ENCODE measurements around the gene STIM2.

GRCh38 chr4:26891054-26891453 is 30.4 kb downstream of the STIM2 start:
- no peak for TF ChIP-seq CTCF (conservative IDR thresholded peaks at IDR 0.05)
- no peak for TF ChIP-seq EZH2 (IDR thresholded peaks at IDR 0.05; ENCODE audit: low read depth)

All from PC-9 (cell line).